Motor neuron (in vitro differentiated cells): ENCODE measurements around the gene NBR1. TPM values are rescaled to one million over a fixed set of nuclear protein-coding genes. Genes with fewer than 3 reads are reported as not detected.
"Not testable (repeated sequence)": the region's sequence is repeated elsewhere in the genome, so short reads cannot be mapped to it uniquely, and the experiment has no call there.

Experiments used
- ATAC-seq, 8 experiments: fragments of 200-7000 bp; cut with Tn5 transposase; replicated peaks in 6 of 8; 2 replicates each; pipeline ENCODE4 v1.8.0; 2021; ENCODE audit warnings: mild to moderate bottlenecking in 8 of 8, moderate library complexity in 8 of 8
- H3K27ac ChIP-seq, 2 donors: fragments of 250-450 bp; sonication (Bioruptor Pico); 2 replicates each; pipeline ENCODE4 v1.9.0; 2021; ENCODE audit warnings: antibody characterized with exemption in 2 of 2, mild to moderate bottlenecking in 2 of 2, moderate library complexity in 1 of 2
- H3K4me1 ChIP-seq, 2 donors: fragments of 250-450 bp; sonication (Bioruptor Pico); replicated peaks in 1 of 2; 2 replicates each; pipeline ENCODE4 v1.6.1; 2021; ENCODE audit warnings: antibody characterized with exemption in 2 of 2, mild to moderate bottlenecking in 2 of 2, moderate library complexity in 1 of 2
- H3K4me3 ChIP-seq, 5 donors: fragments of 250-450 bp; sonication (Bioruptor Pico); 2 replicates each; pipeline ENCODE4 v1.9.0; 2021; ENCODE audit warnings: antibody characterized with exemption in 5 of 5, mild to moderate bottlenecking in 5 of 5, moderate library complexity in 4 of 5
- WGBS, 10 experiments: fragments of 450-650 bp; shearing (Covaris generic); methylation state at CpG; one replicate each; pipeline ENCODE4 v1.0.0; 2022; 5-methylcytosine and 5-hydroxymethylcytosine counted together
- in situ Hi-C, 9 experiments: fragments of 400-800 bp; cut with MboI; loops; one replicate each; pipeline ENCODE4 v1.15.0; 2021; ENCODE audit warnings: low sequenced_read_pairs in 9 of 9, low pct_unique_long_range_greater_than_20kb in 2 of 9; ENCODE audit not compliant: unreplicated experiment in 9 of 9
- total RNA-seq, 8 experiments: library from RNA; unstranded; fragments of 300-600 nt; gene quantifications; 2 replicates each; pipeline versions ENCODE4 v1.2.3 to v1.2.4, GENCODE V29; 2022

The NBR1 gene, protein sequence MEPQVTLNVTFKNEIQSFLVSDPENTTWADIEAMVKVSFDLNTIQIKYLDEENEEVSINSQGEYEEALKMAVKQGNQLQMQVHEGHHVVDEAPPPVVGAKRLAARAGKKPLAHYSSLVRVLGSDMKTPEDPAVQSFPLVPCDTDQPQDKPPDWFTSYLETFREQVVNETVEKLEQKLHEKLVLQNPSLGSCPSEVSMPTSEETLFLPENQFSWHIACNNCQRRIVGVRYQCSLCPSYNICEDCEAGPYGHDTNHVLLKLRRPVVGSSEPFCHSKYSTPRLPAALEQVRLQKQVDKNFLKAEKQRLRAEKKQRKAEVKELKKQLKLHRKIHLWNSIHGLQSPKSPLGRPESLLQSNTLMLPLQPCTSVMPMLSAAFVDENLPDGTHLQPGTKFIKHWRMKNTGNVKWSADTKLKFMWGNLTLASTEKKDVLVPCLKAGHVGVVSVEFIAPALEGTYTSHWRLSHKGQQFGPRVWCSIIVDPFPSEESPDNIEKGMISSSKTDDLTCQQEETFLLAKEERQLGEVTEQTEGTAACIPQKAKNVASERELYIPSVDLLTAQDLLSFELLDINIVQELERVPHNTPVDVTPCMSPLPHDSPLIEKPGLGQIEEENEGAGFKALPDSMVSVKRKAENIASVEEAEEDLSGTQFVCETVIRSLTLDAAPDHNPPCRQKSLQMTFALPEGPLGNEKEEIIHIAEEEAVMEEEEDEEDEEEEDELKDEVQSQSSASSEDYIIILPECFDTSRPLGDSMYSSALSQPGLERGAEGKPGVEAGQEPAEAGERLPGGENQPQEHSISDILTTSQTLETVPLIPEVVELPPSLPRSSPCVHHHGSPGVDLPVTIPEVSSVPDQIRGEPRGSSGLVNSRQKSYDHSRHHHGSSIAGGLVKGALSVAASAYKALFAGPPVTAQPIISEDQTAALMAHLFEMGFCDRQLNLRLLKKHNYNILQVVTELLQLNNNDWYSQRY
- 100 to 1,000 TPM in 1 of 8 experiments, 10 to 100 TPM in 7; 49.7 to 135 (median 72.0) TPM for total RNA-seq

DNA sequence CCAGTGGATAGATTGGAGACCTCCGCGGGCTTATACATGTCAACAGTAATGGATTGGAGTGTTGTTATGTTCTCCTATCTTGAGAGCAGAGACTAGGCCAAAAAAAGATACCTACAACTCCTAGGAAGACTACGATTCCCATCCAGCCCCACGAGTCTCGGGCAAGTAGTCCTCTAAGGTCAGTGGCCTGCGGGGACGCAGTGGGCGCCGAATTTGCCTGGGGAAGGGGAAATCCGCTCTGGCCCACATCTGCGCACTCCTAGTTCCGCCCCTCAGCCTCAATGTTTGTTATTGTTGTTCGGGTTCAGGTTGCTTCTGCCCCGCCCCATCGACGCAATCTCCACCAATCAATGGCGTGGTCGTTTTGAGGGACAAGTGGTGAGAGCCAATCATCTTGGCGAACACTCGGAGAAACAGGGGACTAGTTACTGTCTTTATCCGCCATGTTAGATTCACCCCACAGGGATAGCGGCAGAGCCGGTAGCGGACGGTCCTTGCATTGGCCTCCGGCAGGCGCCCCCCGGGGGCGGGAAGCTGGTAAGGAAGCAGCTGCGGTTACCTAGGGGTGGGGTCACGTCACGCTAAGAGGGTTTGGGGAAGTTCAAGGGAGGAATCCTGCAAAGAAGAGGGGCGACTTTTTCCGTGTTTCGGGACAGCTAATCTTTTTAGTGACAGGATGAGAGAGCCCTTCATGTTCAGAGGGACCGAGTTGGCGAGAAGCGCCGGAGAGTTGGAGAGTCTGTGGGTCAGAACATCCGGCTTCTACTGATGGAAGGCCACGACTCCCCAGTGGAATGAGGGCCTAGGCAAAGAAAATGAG lies at the start of gene NBR1:
NBR1 (plus strand) TSS at position 449 of the 820 bp plus-strand sequence. CDS start 4,586 bp downstream, outside the sequence.
- 0 to 2% (median 0%) methylated on average over 2 to 24 of the region's 41 CpGs; no CpG with 5 or more reads in 2 of the 10 experiments for WGBS, 10 experiments
- peak; percentile 67 to 83 (median 81) for ATAC-seq
- in situ Hi-C loops: no loop called here

DNA sequence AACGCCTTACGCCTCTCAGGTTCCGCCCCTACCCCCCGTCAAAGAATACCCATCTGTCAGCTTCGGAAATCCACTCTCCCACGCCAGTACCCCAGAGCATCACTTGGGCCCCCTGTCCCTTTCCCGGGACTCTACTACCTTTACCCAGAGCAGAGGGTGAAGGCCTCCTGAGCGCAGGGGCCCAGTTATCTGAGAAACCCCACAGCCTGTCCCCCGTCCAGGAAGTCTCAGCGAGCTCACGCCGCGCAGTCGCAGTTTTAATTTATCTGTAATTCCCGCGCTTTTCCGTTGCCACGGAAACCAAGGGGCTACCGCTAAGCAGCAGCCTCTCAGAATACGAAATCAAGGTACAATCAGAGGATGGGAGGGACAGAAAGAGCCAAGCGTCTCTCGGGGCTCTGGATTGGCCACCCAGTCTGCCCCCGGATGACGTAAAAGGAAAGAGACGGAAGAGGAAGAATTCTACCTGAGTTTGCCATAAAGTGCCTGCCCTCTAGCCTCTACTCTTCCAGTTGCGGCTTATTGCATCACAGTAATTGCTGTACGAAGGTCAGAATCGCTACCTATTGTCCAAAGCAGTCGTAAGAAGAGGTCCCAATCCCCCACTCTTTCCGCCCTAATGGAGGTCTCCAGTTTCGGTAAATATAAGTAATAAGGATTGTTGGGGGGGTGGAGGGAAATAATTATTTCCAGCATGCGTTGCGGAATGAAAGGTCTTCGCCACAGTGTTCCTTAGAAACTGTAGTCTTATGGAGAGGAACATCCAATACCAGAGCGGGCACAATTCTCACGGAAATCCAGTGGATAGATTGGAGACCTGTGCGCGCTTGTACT lies 45.7 kb upstream of the NBR1 start, which contains the start of gene BRCA1:
BRCA1 (minus strand) TSS at position 232 of the 834 bp plus-strand sequence. CDS start 1,268 bp downstream, outside the sequence.
- Histone ChIP-seq H3K4me1 (peaks cover 12% of the 10 kb centered on the region in 2 donors), H3K4me3 (peak within 1 kb of the TSS; percentile 45 to 58 (median 47)), H3K27ac (peak within 1 kb of the TSS; percentile 83 to 90)
- 0 to 16% (median 5%) methylated on average over 4 to 26 of the region's 38 CpGs; no CpG with 5 or more reads in 1 of the 10 experiments for WGBS, 10 experiments
- ATAC-seq: peak; percentile 97 to 99 (median 98)
- in situ Hi-C loops: no loop called here

More for the DNA sequence above, at the start of gene NBR1:
- peaks cover 3 to 22% of the 10 kb centered on the region in 2 donors for H3K4me1 ChIP-seq
- peak within 1 kb of the TSS; percentile 64 to 75 (median 71) for H3K4me3 ChIP-seq
- H3K27ac ChIP-seq: peak within 1 kb of the TSS; percentile 89 to 93

DNA sequence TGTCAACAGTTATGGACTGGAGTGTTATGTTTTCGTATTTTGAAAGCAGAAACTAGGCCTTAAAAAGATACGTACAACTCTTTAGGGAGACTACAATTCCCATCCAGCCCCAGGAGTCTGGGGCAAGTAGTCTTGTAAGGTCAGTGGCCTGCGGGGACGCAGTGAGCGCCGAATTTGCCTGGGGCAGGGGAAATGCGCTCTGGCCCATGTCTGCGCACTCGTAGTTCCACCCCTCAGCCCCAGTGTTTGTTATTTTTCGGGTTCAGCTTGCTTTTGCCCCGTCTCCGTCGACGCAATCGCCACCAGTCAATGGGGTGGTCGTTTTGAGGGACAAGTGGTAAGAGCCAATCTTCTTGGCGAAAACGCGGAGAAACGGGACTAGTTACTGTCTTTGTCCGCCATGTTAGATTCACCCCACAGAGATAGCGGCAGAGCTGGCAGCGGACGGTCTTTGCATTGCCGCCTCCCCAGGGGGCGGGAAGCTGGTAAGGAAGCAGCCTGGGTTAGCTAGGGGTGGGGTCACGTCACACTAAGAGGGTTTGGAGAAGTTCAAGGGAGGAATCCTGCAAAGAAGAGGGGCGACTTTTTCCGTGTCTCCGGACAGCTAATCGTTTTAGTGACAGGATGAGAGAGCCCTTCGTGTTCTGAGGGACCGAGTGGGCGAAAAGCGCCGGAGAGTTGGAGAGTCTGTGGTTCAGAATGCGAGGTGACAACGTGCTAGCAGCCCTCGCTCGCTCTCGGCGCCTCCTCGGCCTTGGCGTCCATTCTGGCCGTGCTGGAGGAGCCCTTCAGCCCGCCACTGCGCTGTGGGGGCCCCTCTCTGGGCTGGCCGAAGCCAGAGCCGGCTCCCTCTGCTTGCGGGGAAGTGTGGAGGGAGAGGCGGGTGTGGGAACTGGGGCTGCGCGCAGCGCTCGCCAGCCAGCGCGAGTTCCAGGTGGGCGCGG lies 44.8 kb upstream of the NBR1 start:
- in situ Hi-C loops: no loop called here
- Histone ChIP-seq H3K27ac (peak overlapping the region; percentile 83 to 90), H3K4me1 (peaks cover 12% of the 10 kb centered on the region in 2 donors), H3K4me3 (peak overlapping the region; percentile 45 to 58 (median 47))
- ATAC-seq: no peak
- WGBS, 10 experiments: 0 to 90% (median 59%) methylated on average over 1 to 23 of the region's 59 CpGs; no CpG with 5 or more reads in 1 of the 10 experiments

DNA sequence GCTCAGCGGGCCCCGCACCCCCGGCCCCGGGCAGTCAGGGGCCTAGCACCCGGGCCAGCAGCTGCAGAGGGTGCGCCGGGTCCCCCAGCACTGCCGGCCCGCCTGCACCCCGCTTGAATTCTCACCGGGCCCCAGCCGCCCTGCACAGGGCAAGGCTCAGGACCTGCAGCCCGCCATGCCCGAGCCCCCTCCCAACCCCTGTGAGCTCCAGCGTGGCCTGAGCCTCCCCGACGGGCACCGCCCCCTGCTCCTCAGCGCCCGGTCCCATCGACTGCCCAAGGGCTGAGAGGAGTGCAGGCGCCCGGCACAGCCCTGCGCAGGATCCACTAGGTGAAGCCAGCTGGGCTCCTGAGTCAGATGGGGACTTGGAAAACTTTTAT lies 44.1 kb upstream of the NBR1 start:
- Histone ChIP-seq H3K4me3 (peak overlapping the region in 2 of 5 donors; percentile 47 to 58), H3K4me1 (peaks cover 12% of the 10 kb centered on the region in 2 donors), H3K27ac (peak overlapping the region in 1 of 2 donors; percentile 25)
- no peak for ATAC-seq
- WGBS, 10 experiments: 100% methylated on average over 5 of the region's 24 CpGs; no CpG with 5 or more reads in 9 of the 10 experiments
- in situ Hi-C loops: no loop called here

DNA sequence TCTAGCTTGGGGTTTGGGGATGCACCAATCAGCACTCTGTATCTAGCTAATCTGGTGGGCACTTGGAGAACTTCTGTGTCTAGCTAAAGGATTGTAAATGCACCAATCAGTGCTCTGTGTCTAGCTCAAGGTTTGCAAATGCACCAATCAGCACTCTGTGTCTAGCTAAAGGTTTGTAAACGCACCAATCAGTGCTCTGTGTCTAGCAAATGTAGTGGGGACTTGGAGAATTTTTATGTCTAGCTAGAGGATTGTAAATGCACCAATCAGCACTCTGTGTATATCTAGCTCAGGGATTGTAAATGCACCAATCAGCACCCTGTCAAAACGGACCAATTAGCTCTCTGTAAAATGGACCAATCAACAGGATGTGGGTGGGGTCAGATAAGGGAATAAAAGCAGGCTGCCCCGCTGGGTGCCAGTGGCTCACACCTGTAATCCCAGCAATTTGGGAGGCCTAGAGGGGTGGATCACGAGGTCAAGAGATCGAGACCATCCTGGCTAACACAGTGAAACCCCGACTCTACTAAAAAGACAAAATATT lies 43.6 kb upstream of the NBR1 start:
- in situ Hi-C loops: not testable (repeated sequence)
- WGBS, 10 experiments: 70 to 100% (median 100%) methylated on average over 1 to 5 of the region's 6 CpGs; no CpG with 5 or more reads in 1 of the 10 experiments

DNA sequence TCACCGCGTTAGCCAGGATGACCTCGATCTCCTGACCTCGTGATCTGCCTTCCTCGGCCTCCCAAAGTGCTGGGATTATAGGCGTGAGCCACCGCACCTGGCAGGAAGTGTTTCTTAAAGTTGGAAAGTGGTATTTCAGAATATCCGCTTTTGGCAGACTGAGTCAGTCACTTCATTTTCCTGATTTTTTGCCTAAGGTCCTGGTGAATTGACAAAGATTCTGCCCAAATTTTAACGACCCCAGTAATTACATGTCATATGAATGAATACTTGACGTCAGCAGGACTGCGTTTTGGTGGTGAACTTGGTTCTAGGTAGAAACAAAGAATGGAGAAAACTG lies 41.4 kb upstream of the NBR1 start:
- Histone ChIP-seq H3K4me3 (no peak overlapping the region), H3K27ac (no peak overlapping the region), H3K4me1 (peaks cover 12% of the 10 kb centered on the region in 2 donors)
- 80 to 100% (median 93%) methylated on average over 1 to 11 of the region's 11 CpGs; no CpG with 5 or more reads in 2 of the 10 experiments for whole genome bisulfite sequencing, 10 experiments
- no peak for ATAC-seq
- in situ Hi-C loops: no loop called here

More for the DNA sequence above, 43.6 kb upstream of the NBR1 start:
- H3K27ac ChIP-seq, H3K4me3 ChIP-seq, ATAC-seq: not testable (repeated sequence)
- H3K4me1 ChIP-seq: peaks cover 12% of the 10 kb centered on the region in 2 donors

DNA sequence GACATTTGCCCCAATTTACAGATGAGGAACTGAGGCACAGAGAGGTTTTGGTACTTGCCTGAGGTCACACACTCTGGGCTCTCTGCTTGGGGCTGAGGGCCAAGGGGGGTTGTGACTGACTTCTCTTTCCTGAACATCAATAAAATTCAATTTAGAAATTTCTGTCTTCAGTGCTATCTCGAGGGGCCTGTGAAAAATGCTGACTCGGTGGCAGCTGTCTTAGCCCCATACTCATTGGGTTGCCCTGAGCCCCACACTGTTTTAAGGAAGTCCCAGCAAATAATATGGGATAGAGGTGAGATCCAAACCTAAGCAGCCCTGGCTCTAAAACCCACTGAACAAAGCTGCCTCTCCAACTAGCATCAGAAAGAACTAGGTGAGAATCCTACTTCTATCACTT lies 38.9 kb upstream of the NBR1 start:
- no peak for ATAC-seq

DNA sequence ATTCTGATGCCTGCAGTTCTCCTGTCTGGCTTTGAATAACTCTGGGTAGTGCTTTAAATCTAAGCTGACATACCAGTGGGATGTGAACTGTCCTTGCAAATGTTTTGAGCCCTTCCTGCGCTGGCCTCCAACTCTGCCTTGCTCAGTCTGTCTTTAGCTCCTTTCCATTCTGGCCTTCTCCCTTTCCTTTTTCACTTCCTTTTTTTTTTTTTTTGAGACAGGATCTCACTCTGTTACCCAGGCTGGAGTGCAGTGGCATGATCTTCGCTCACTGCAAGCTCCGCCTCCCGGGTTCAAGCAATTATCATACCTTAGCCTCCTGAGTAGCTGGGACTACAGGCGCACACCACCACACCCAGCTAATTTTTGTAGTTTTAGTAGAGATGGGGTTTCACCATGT lies 37.6 kb upstream of the NBR1 start:
- ATAC-seq, H3K4me1 ChIP-seq, in situ Hi-C loops, H3K27ac ChIP-seq, H3K4me3 ChIP-seq: not testable (repeated sequence)
- WGBS, 10 experiments: 95 to 100% (median 100%) methylated on average over 1 to 5 of the region's 5 CpGs; no CpG with 5 or more reads in 3 of the 10 experiments

More for the DNA sequence above, 38.9 kb upstream of the NBR1 start:
- in situ Hi-C loops: no loop called here
- Histone ChIP-seq H3K27ac (no peak overlapping the region), H3K4me3 (no peak overlapping the region), H3K4me1 (peaks cover 0 to under 1% of the 10 kb centered on the region in 2 donors)
- 18 to 100% (median 87%) methylated on average over 1 to 2 of the region's 2 CpGs; no CpG with 5 or more reads in 4 of the 10 experiments for WGBS, 10 experiments

DNA sequence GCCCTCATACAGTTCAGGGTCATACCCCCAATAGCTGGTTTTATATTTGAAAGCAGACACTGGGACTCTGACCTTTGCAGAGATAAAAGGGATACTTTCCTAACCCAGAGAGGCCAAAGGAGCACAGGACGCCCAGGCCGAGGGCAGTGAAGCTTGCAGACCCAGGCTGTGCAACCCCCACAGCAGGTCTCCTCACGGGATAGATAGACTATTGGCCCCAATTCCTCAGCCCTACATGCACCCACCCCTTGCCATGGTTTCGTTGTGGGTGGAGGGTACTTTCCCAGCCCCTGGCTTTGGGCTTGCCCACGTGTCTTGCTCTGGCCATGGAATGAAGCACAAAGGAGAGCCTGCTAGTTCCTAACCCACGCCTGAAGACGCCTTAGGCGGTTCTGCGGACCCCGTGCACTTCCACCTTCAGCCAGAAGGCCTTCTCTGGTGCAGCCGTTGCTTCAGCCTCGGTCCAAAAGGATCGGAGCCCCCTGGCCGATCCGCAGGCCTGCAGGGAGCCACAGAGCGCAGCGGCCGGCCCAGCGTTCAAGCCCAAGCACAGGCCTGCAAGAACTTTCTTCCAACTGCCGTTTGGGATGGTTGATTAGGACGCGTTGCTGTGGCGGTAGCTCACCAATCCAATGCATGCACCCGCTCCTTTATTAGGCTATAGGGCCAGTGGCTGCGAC lies 36.1 kb upstream of the NBR1 start:
- ATAC-seq: no peak
- H3K4me3 ChIP-seq: no peak overlapping the region
- H3K27ac ChIP-seq: no peak overlapping the region
- in situ Hi-C loops: no loop called here
- no peaks in the 10 kb centered on the region for H3K4me1 ChIP-seq
- WGBS, 10 experiments: 40 to 100% (median 86%) methylated on average over 1 to 13 of the region's 25 CpGs; no CpG with 5 or more reads in 7 of the 10 experiments

DNA sequence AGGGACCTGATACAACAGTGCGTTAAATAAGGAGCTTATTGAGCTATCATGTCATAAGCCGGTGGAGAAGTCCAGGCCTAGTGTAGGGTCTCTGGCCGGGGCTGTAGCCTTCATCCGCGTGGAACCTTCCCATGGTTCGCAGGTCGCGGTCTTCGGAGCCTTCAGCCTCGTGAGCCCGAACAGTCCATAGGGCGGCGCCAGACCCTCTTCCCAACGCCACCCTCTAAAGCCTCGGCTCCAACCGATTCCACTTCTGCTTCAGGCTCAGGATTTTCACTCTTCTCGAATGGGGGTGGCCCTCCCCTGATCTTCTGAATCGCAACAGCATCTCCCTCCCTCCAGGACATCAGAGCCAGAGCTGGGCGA lies 35.6 kb upstream of the NBR1 start:
- ATAC-seq: no peak
- no peak overlapping the region for H3K27ac ChIP-seq
- no peak overlapping the region for H3K4me3 ChIP-seq
- WGBS, 10 experiments: 92 to 100% (median 94%) methylated on average over 1 to 9 of the region's 19 CpGs; no CpG with 5 or more reads in 6 of the 10 experiments
- no peaks in the 10 kb centered on the region for H3K4me1 ChIP-seq
- in situ Hi-C loops: no loop called here
